H1 (cell line): ENCODE data around the gene DRC7. TPM values are rescaled to one million over a fixed set of nuclear protein-coding genes. Genes with fewer than 3 reads are reported as not detected.

ENCODE experiments used
- CTCF ChIA-PET: fragments of 300-600 bp; sonication (Branson Sonifier 250); formaldehyde crosslinking; loops from one replicate; lab custom pipeline; 2021; ENCODE audit not compliant: partially characterized antibody; lab: Charles Lee
- POLR2A ChIA-PET: fragments of 300-600 bp; sonication (Branson Sonifier 250); formaldehyde crosslinking; loops from one replicate; lab custom pipeline; 2021; ENCODE audit warnings: inconsistent platforms; ENCODE audit not compliant: partially characterized antibody; lab: Charles Lee
- DNase-seq, 2 experiments: peaks; one replicate each; pipeline versions ENCODE4 v3.0.0 to v3.0.0-alpha.2; 2010 to 2022; ENCODE audit warnings: low spot score in 2 of 2, low read depth in 1 of 2, mixed read lengths in 1 of 2
- FAIRE-seq: peaks from 2 replicates; lab custom pipeline; 2011; peaks lifted over from hg19 to GRCh38; lab: Jason Lieb, UNC
- H2AFZ ChIP-seq: 2 replicates; pipeline ENCODE4 v1.8.1; 2012; ENCODE audit warnings: low read length, inconsistent platforms
- H2AK5ac ChIP-seq: 2 replicates; pipeline ENCODE4 v1.6.1; 2013; ENCODE audit warnings: low read depth, low read length
- H2BK120ac ChIP-seq: replicated peaks from 2 replicates; pipeline ENCODE3; 2013; ENCODE audit warnings: low read depth, low read length, inconsistent platforms
- H2BK12ac ChIP-seq: 2 replicates; pipeline ENCODE4 v1.6.1; 2013; ENCODE audit warnings: low read depth, low read length
- H2BK15ac ChIP-seq: 2 replicates; pipeline ENCODE4 v1.6.1; 2013; ENCODE audit warnings: low read length
- H2BK20ac ChIP-seq: 2 replicates; pipeline ENCODE4 v1.6.1; 2013; ENCODE audit warnings: low read length
- H2BK5ac ChIP-seq: 2 replicates; pipeline ENCODE4 v1.6.1; 2013; ENCODE audit warnings: low read depth, low read length
- H3K14ac ChIP-seq: 2 replicates; pipeline ENCODE4 v1.6.1; 2013; ENCODE audit warnings: inconsistent platforms; ENCODE audit not compliant: insufficient read length
- H3K18ac ChIP-seq: 2 replicates; pipeline ENCODE4 v1.6.1; 2013; ENCODE audit warnings: low read length; ENCODE audit errors: extremely low read depth
- H3K23ac ChIP-seq: 2 replicates; pipeline ENCODE4 v1.6.1; 2013; ENCODE audit warnings: inconsistent platforms; ENCODE audit not compliant: insufficient read length
- H3K23me2 ChIP-seq: 2 replicates; pipeline ENCODE4 v1.6.1; 2013; ENCODE audit warnings: low read depth, low read length
- H3K27ac ChIP-seq: 2 replicates; pipeline ENCODE4 v1.6.1; 2011; ENCODE audit warnings: low read depth, low read length, inconsistent platforms
- H3K27me3 ChIP-seq, 4 experiments: replicated peaks in 1 of 4; 1 replicate in 1 of 4; 2 replicates in 3 of 4; pipeline versions ENCODE4 v1.6.1 to v1.8.1; 2011 to 2013; ENCODE audit warnings: low read length in 3 of 4, mild to moderate bottlenecking in 3 of 4, inconsistent platforms in 2 of 4, mixed read lengths in 2 of 4, moderate library complexity in 1 of 4; ENCODE audit not compliant: control insufficient read depth in 3 of 4, insufficient read depth in 3 of 4; ENCODE audit errors: extremely low read depth in 1 of 4
- H3K36me3 ChIP-seq, 4 experiments: 2 replicates each; pipeline versions ENCODE4 v1.6.1 to v1.8.1; 2011 to 2013; ENCODE audit warnings: mild to moderate bottlenecking in 4 of 4, low read length in 3 of 4, moderate library complexity in 2 of 4, control low read depth in 1 of 4, inconsistent platforms in 1 of 4; ENCODE audit not compliant: insufficient read depth in 4 of 4, control insufficient read depth in 2 of 4
- H3K4ac ChIP-seq: replicated peaks from 2 replicates; pipeline ENCODE3; 2013; ENCODE audit warnings: low read length, low read depth, mixed read lengths, inconsistent platforms; ENCODE audit not compliant: insufficient read length
- H3K4me1 ChIP-seq, 4 experiments: replicated peaks in 1 of 4; 1 replicate in 1 of 4; 2 replicates in 3 of 4; pipeline versions ENCODE4 v1.6.1 to v1.8.1; 2011 to 2013; ENCODE audit warnings: low read length in 3 of 4, inconsistent platforms in 2 of 4, mixed read lengths in 1 of 4; ENCODE audit not compliant: insufficient read depth in 4 of 4, control insufficient read depth in 3 of 4
- H3K4me2 ChIP-seq, 2 experiments: 2 replicates each; pipeline versions ENCODE4 v1.6.1 to v1.8.1; 2011 to 2013; ENCODE audit warnings: low read depth in 2 of 2, low read length in 2 of 2, control low read depth in 1 of 2, inconsistent platforms in 1 of 2, mild to moderate bottlenecking in 1 of 2; ENCODE audit not compliant: insufficient read depth in 1 of 2
- H3K4me3 ChIP-seq, 4 experiments: fragments of 200-600, 300-600 bp in 1 of 4; sonication (generic), shearing (Covaris generic), sonication (Bioruptor Twin) in 1 of 4; 2 replicates each; pipeline versions ENCODE4 v1.5.1 to v1.8.1; 2011 to 2016; ENCODE audit warnings: low read length in 4 of 4, low read depth in 3 of 4, control low read depth in 2 of 4, inconsistent platforms in 2 of 4, mild to moderate bottlenecking in 2 of 4, mixed read lengths in 1 of 4, moderate library complexity in 1 of 4; ENCODE audit not compliant: insufficient read depth in 2 of 4; ENCODE audit errors: extremely low read depth in 1 of 4
- H3K56ac ChIP-seq: replicated peaks from 2 replicates; pipeline ENCODE3; 2013; ENCODE audit warnings: low read depth, mild to moderate bottlenecking, mixed read lengths, low read length, inconsistent platforms; ENCODE audit not compliant: insufficient read length
- H3K79me1 ChIP-seq: 2 replicates; pipeline ENCODE4 v1.6.1; 2013; ENCODE audit warnings: low read depth, low read length, control low read depth
- H3K79me2 ChIP-seq, 2 experiments: 2 replicates each; pipeline versions ENCODE4 v1.6.1 to v1.8.1; 2012 to 2013; ENCODE audit warnings: low read length in 2 of 2, mild to moderate bottlenecking in 2 of 2, inconsistent platforms in 1 of 2; ENCODE audit not compliant: insufficient read depth in 2 of 2, control insufficient read depth in 1 of 2
- H3K9ac ChIP-seq, 4 experiments: replicated peaks in 1 of 4; 1 replicate in 1 of 4; 2 replicates in 3 of 4; pipeline versions ENCODE4 v1.6.1 to v1.8.1; 2011 to 2013; ENCODE audit warnings: low read depth in 3 of 4, low read length in 3 of 4, control low read depth in 2 of 4, mild to moderate bottlenecking in 2 of 4, moderate library complexity in 2 of 4, inconsistent platforms in 1 of 4; ENCODE audit errors: extremely low read depth in 1 of 4
- H3K9me3 ChIP-seq, 2 experiments: 2 replicates each; pipeline versions ENCODE4 v1.6.1 to v1.8.1; 2012 to 2013; ENCODE audit warnings: mild to moderate bottlenecking in 2 of 2, moderate library complexity in 2 of 2, control low read depth in 1 of 2, inconsistent platforms in 1 of 2, low read depth in 1 of 2, low read length in 1 of 2, mixed read lengths in 1 of 2; ENCODE audit not compliant: insufficient read depth in 2 of 2
- H4K20me1 ChIP-seq, 2 experiments: replicated peaks in 1 of 2; 2 replicates each; pipeline versions ENCODE3 to v1.8.1; 2011 to 2013; ENCODE audit warnings: inconsistent platforms in 2 of 2, low read length in 2 of 2, mild to moderate bottlenecking in 1 of 2; ENCODE audit not compliant: insufficient read depth in 2 of 2, control insufficient read depth in 1 of 2
- H4K5ac ChIP-seq: 2 replicates; pipeline ENCODE4 v1.6.1; 2013; ENCODE audit warnings: low read length, low read depth, mixed read lengths, inconsistent platforms; ENCODE audit not compliant: insufficient read length
- H4K8ac ChIP-seq: 2 replicates; pipeline ENCODE4 v1.8.0; 2013; ENCODE audit warnings: mild to moderate bottlenecking, moderate library complexity, low read length, inconsistent platforms; ENCODE audit not compliant: insufficient read depth; ENCODE audit errors: extremely low read depth
- H4K91ac ChIP-seq: replicated peaks from 2 replicates; pipeline ENCODE3; 2013; ENCODE audit warnings: low read length, mixed read lengths, inconsistent platforms; ENCODE audit not compliant: insufficient read length
- KDM4A ChIP-seq: IDR thresholded peaks from one replicate; pipeline ENCODE4 v1.7.1; 2012; ENCODE audit warnings: low read depth, mild to moderate bottlenecking, moderate library complexity, low read length, inconsistent platforms; ENCODE audit not compliant: severe bottlenecking
- MAFK ChIP-seq: IDR thresholded peaks from 2 replicates; pipeline ENCODE4 v1.6.1; 2012; ENCODE audit warnings: low read depth, mild to moderate bottlenecking, improper control_type of control experiment, low read length
- PHF8 ChIP-seq: fragments of 200-600 bp; sonication (generic); conservative IDR thresholded peaks from 2 replicates; pipeline ENCODE4 v1.7.1; 2012; ENCODE audit warnings: low read depth, mild to moderate bottlenecking, inconsistent platforms, low read length, moderate library complexity
- POLR2A ChIP-seq, 2 experiments: IDR thresholded peaks; 1 replicate in 1 of 2; 2 replicates in 1 of 2; pipeline ENCODE4 v1.6.1; 2011; ENCODE audit warnings: low read depth in 2 of 2, low read length in 2 of 2, mild to moderate bottlenecking in 2 of 2; ENCODE audit errors: control extremely low read depth in 1 of 2
- POLR2AphosphoS5 ChIP-seq: IDR thresholded peaks from 2 replicates; pipeline ENCODE4 v1.6.1; 2011; ENCODE audit warnings: low read depth, low read length
- RNF2 ChIP-seq: fragments of 200-900, 300-1000 bp; sonication (generic); IDR thresholded peaks from 2 replicates; pipeline ENCODE4 v1.7.1; 2016; ENCODE audit warnings: borderline replicate concordance, low read depth, mild to moderate bottlenecking, antibody characterized with exemption, low read length; ENCODE audit not compliant: poor library complexity, severe bottlenecking; ENCODE audit errors: missing control alignments
- ZNF274 ChIP-seq: IDR thresholded peaks from 2 replicates; pipeline ENCODE4 v1.7.0; 2012; ENCODE audit warnings: low read length, borderline replicate concordance; ENCODE audit errors: extremely low read depth
- WGBS, 2 experiments: shearing (Covaris generic) in 1 of 2; methylation state at CpG; one replicate each; pipeline versions ENCODE4 v1.1.6 to v1.1.7; 2013 to 2015; ENCODE audit warnings: low lambda C conversion rate in 2 of 2, mixed read lengths in 2 of 2, inconsistent platforms in 1 of 2, low coverage in 1 of 2, missing lambda C conversion rate in 1 of 2; ENCODE audit not compliant: insufficient replicate concordance in 2 of 2, insufficient coverage in 1 of 2, insufficient read length in 1 of 2; ENCODE audit errors: extremely low coverage in 1 of 2, missing lambda C conversion rate in 1 of 2; 5-methylcytosine and 5-hydroxymethylcytosine counted together
- polyA plus RNA-seq, 7 experiments: library from polyadenylated mRNA; depleted of rRNA in 3 of 7; stranded (reverse) in 5 of 7; unstranded in 2 of 7; fragments of >200 nt in 5 of 7; fragments of 200-250 nt in 2 of 7; gene quantifications; 1 replicate in 5 of 7; 2 replicates in 1 of 7; 4 replicates in 1 of 7; pipeline versions ENCODE4 v1.2.1 to v1.2.3, GENCODE V29; 2011 to 2013; ENCODE audit warnings: missing spikeins in 2 of 7, mixed read lengths in 2 of 7
- total RNA-seq: library from RNA; stranded (reverse); fragmentation: NEBNext Ultra II Directional; extraction: Animal tissue kit (Norgen Biotek cat#: 25700); gene quantifications from 2 replicates; pipeline ENCODE4 v1.2.1, GENCODE V29; 2021
- TF ChIP-seq, protein P1 (sequence below), 3 experiments: IDR thresholded peaks; 1 replicate in 2 of 3; 2 replicates in 1 of 3; pipeline versions ENCODE4 v1.5.1 to v1.6.1; 2011; ENCODE audit warnings: low read length in 3 of 3, mild to moderate bottlenecking in 3 of 3, inconsistent platforms in 2 of 3, low read depth in 1 of 3, moderate library complexity in 1 of 3; ENCODE audit not compliant: insufficient read depth in 1 of 3; ENCODE audit errors: control extremely low read depth in 1 of 3

DRC7 gene
- total and polyA plus RNA-seq, 2 of the 8 experiments (the other 6 are each of a cell fraction or from before 2014, with no cell fraction given), result 0.14 TPM; not detected in 1

DNA sequence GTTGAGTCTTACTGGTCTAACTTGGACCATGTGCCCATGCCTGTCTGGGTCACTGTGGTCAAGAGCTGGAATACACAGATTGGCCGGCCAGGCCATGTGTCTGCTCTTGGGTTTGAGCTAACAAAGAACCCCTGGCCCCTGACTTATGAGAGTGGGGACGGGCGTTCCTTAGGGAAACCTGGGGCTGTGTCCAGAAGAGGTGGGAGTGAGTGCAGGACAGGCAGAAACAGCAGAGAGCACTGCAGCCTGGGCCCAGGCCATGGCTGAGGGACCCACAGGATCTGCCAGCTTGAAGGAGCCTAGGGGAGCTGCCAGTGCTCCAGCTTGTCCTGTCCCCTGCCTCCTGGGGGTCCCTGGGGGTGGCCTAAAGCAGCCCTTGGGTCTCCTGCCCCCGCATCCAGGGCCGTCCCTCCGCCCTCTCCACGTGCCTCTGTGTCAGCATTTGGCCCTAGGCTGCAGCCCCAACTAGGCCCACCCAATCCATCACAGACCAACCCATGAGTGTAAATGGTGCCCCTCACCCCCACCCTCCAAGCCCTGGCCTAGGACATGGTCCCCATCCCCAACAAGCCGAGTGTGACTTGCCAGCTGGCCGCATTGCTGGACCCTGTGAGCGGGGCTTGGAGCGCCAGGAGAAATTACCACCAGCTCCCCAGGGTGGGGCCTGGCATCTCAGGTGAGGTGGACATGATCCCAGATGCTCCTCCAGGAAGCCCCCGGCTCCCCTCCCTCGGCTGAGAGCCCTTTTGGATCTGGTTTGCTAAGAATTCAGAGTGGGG, 12.5 kb upstream of the DRC7 start:
- H2AK5ac ChIP-seq, result peak overlapping the region; percentile 65; the same call in 1 of the 2 replicates
- no peak overlapping the region for H2AFZ ChIP-seq
- H2BK12ac ChIP-seq, result peak overlapping the region; percentile 75; the same call in 1 of the 2 replicates
- H3K4me2 ChIP-seq, result no peak overlapping the region
- no peak overlapping the region for H2BK15ac ChIP-seq
- no peak overlapping the region for H4K5ac ChIP-seq
- no peak overlapping the region for H4K8ac ChIP-seq
- peaks cover 0 to 11% (median 7%) of the 10 kb centered on the region in 4 experiments; a peak in 4 of 7 replicates for H3K4me1 ChIP-seq
- no peak overlapping the region for H3K27ac ChIP-seq
- no peak overlapping the region for H3K9ac ChIP-seq
- no peak overlapping the region for H3K23ac ChIP-seq
- peak overlapping the region; percentile 32 for H4K91ac ChIP-seq
- no peak overlapping the region for H3K18ac ChIP-seq
- no peaks in the 10 kb centered on the region for H3K36me3 ChIP-seq
- H4K20me1 ChIP-seq, result no peaks in the 10 kb centered on the region
- no peak overlapping the region for H3K56ac ChIP-seq
- ChIA-PET CTCF (interaction anchor here (0.6 to 1.6 kb wide), 14 partner anchors 10 to 145 kb away, joined by 3 to 8 read pairs (median 3); partner anchors contain the start of gene ADGRG3), POLR2A (interaction anchor here (1.2 to 3.3 kb wide), 2 partner anchors 11 to 116 kb away, joined by 3 to 19 read pairs; no protein-coding TSS in a partner anchor)
- H3K4me3 ChIP-seq, result no peak overlapping the region
- no peak overlapping the region for H2BK5ac ChIP-seq
- H3K14ac ChIP-seq, result no peak overlapping the region
- H3K79me2 ChIP-seq, result no peaks in the 10 kb centered on the region
- H3K23me2 ChIP-seq, result no peaks in the 10 kb centered on the region
- FAIRE-seq (no peak), DNase-seq (no peak)
- H3K79me1 ChIP-seq, result no peaks in the 10 kb centered on the region
- no peaks in the 10 kb centered on the region for H3K27me3 ChIP-seq
- 78% methylated on average over 13 of the region's 13 CpGs; no CpG with 5 or more reads in 1 of the 2 experiments for WGBS, 2 experiments
- H2BK120ac ChIP-seq, result no peak overlapping the region
- H3K9me3 ChIP-seq, result no peaks in the 10 kb centered on the region
- no peak overlapping the region for H2BK20ac ChIP-seq
- H3K4ac ChIP-seq, result peak overlapping the region; percentile 64
- TF ChIP-seq PHF8 (no peak), ZNF274 (no peak), POLR2AphosphoS5 (no peak), POLR2A (IDR thresholded peaks at IDR 0.05; ENCODE audit: control extremely low read depth in 1 of 2, low read depth in 2 of 2, low read length in 2 of 2) (no peak), RNF2 (no peak), MAFK (no peak), KDM4A (no peak)
- TF ChIP-seq, protein P1, sequence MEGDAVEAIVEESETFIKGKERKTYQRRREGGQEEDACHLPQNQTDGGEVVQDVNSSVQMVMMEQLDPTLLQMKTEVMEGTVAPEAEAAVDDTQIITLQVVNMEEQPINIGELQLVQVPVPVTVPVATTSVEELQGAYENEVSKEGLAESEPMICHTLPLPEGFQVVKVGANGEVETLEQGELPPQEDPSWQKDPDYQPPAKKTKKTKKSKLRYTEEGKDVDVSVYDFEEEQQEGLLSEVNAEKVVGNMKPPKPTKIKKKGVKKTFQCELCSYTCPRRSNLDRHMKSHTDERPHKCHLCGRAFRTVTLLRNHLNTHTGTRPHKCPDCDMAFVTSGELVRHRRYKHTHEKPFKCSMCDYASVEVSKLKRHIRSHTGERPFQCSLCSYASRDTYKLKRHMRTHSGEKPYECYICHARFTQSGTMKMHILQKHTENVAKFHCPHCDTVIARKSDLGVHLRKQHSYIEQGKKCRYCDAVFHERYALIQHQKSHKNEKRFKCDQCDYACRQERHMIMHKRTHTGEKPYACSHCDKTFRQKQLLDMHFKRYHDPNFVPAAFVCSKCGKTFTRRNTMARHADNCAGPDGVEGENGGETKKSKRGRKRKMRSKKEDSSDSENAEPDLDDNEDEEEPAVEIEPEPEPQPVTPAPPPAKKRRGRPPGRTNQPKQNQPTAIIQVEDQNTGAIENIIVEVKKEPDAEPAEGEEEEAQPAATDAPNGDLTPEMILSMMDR (IDR thresholded peaks at IDR 0.05; ENCODE audit: control extremely low read depth in 1 of 3, insufficient read depth in 1 of 3, low read depth in 1 of 3, low read length in 3 of 3), result no peak
